HG02759 (cell line): Measurements from ENCODE around the gene VGLL2.
A peak's percentile ranks its signal among the peaks of the same experiment; 100 is the strongest.
"Not testable (repeated sequence)": the region's sequence is repeated elsewhere in the genome, so short reads cannot be mapped to it uniquely, and the experiment has no call there.

ENCODE experiments used
- ATAC-seq: cut with Tn5 transposase; IDR thresholded peaks from one replicate; pipeline ENCODE4 v1.9.1; 2021; ENCODE audit warnings: mild to moderate bottlenecking, moderate library complexity; ENCODE audit not compliant: unreplicated experiment

Gene VGLL2, protein sequence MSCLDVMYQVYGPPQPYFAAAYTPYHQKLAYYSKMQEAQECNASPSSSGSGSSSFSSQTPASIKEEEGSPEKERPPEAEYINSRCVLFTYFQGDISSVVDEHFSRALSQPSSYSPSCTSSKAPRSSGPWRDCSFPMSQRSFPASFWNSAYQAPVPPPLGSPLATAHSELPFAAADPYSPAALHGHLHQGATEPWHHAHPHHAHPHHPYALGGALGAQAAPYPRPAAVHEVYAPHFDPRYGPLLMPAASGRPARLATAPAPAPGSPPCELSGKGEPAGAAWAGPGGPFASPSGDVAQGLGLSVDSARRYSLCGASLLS

GRCh38 chr6:117265410-117266256, at the start of gene VGLL2:
Gene VGLL2 (plus strand): TSS chr6:117265558. CDS start chr6:117265764, 206 bp downstream.
- peak; percentile 25 for ATAC-seq

GRCh38 chr6:117222861-117223260, 42.5 kb upstream of the VGLL2 start:
- no peak for ATAC-seq

GRCh38 chr6:117226778-117227177, 38.6 kb upstream of the VGLL2 start:
- no peak for ATAC-seq

- no peak for ATAC-seq
Measured at GRCh38 chr6:117227245-117227962, 38.0 kb upstream of the VGLL2 start.

- no peak for ATAC-seq
Measured at GRCh38 chr6:117228202-117228601, 37.2 kb upstream of the VGLL2 start.

DNA sequence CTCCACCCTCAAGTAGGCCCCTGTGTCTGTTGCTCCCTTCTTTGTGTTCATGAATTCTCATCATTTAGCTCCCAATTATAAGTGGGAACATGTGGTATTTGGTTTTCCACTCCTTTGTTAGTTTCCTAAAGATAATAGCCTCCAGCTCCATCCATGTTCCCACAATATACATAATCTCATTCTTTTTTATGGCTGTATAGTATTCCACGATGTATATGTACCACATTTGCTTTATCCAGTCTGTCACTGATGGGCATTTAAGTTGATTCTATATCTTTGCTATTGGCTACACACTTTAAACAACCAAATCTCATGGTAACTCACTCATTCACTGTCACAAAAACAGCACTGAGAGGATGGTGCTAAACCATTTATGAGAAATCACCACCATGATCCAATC, 35.5 kb upstream of the VGLL2 start:
- no peak for ATAC-seq

DNA sequence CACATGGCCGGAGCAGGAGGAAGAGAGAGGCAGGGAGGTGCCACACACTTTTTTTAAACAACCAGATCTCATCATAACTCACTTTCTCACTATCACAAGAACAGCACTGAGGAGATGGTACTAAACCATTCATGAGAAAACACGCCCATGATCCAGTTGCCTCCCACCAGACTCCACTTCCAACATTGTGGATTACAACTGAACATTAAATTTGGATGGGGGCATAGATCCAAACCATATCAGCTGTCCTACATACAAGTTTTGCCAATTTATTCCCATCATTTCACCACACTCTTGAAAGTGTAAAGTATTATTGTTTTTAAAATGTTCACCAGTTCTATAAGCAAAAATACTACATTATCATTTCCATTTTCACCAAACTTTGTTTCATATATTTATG, 33.9 kb upstream of the VGLL2 start:
- ATAC-seq: no peak

GRCh38 chr6:117232196-117232595, 33.2 kb upstream of the VGLL2 start:
- no peak for ATAC-seq

DNA sequence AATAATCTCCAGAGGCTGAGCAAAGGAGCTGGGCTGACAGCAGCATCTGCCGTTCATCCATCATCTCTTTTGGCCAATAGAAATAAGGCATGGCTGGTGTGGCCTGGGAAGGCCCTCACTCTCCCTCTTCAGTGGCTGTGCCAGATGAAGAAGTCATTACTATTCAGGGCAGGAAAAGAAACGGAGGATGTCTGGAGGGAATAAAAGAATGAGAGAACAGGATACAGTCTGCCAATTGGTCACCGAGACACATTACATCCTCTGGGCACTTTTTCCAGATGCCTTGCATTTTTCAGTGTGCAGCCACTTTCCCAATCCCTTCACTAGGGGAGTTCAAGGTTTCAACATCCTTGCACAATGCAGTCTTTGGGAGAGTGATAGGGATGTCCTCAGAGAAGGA, 32.2 kb upstream of the VGLL2 start:
- ATAC-seq: no peak

- ATAC-seq: no peak
Measured at GRCh38 chr6:117237561-117237960, 27.8 kb upstream of the VGLL2 start.

- not testable (repeated sequence) for ATAC-seq
Measured at GRCh38 chr6:117244571-117244970, 20.8 kb upstream of the VGLL2 start.

DNA sequence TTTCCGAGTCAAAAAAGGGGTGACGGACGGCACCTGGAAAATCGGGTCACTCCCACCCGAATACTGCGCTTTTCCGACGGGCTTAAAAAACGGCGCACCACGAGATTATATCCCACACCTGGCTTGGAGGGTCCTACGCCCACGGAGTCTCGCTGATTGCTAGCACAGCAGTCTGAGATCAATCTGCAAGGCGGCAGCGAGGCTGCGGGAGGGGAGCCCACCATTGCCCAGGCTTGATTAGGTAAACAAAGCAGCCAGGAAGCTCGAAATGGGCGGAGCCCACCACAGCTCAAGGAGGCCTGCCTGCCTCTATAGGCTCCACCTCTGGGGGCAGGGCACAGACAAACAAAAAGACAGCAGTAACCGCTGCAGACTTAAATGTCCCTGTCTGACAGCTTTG, 20.4 kb upstream of the VGLL2 start:
- ATAC-seq: not testable (repeated sequence)

- no peak for ATAC-seq
Measured at GRCh38 chr6:117253785-117254184, 11.6 kb upstream of the VGLL2 start.

DNA sequence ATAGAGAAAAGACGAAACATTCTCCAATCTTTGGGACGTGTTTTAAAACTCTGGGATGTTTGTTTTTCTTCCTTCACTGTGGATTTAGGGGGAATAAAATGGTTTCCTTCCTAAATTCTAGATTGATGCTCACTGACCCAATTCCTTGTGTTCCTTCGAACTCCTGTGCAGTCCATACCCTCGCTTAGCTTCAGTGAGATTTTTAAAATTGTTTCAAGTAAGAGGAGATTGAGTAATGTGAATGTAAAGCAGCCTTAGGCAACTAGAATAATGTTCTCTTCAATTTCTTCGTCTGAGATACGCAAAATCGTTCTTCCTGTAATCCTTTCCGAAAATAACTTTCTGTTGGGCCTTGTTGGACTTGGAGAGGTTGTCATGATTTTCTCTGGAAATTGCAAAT, 2.6 kb upstream of the VGLL2 start:
- ATAC-seq: no peak

DNA sequence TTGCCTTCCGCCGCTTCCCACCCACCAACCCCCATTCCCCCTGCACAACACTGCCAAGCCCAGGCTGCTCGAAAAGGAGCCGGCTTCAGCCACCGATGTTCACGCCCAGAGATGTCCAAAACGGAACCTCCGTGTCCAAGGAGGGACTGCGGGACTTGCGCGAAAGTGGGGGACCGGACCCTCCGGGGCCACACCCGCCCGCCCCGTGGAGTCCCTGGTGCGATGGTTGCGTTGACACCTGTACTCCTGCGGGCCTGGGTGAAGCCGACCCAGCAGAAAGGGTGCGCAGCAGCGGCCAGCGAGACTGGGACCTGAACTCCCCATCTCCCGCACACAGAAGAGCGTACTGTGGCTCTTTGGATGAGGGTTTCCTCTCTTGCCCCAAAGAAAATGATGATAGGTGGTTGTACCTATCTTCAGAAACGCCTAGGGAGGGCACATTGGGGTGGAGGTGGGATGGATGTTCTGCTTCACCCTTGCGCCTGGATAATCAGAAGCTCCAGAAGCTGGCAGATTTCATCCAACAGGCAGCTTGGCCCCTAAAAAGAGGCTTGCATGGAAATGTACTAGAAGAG, 1.9 kb upstream of the VGLL2 start:
- no peak for ATAC-seq

- peak; percentile 7 for ATAC-seq
Measured at GRCh38 chr6:117264369-117264691, 1.0 kb upstream of the VGLL2 start.

DNA sequence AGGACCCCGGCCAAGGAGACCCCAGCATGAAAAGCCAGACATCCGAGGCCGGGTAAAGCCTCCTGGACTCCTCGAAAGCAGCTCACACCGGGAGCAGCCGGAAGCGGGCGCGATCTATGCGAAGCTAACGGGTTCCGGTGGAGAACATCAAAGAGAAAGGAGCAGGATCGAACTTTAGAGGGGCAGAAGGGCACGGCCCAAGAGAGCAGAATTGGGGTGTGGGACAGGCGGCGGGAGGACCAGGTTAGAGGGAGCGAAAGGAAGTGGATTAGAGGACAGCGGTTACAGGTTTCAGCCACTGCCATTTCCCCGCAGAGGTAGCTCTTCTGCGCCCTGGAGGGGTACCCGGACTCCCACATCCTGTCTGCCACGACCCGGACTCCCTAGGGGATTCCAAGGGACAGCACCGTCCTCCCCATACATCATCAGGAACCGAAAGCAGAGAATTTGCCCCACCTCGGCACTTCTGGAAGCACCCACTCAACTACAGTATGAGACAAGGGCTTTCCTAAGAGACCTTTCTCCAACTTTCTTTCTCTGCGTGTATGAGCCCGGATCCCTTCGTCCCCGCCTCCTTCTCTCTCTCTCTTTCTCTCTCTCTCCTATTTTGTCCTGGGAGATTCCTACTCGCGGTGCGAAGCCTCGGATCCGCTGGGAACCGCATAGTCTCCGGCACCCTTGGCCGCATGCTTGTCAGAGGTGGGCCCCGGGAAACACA, 507 bp upstream of the VGLL2 start:
- ATAC-seq: peak; percentile 60

GRCh38 chr6:117266257-117267053, 1.1 kb downstream of the VGLL2 start:
- ATAC-seq: no peak

DNA sequence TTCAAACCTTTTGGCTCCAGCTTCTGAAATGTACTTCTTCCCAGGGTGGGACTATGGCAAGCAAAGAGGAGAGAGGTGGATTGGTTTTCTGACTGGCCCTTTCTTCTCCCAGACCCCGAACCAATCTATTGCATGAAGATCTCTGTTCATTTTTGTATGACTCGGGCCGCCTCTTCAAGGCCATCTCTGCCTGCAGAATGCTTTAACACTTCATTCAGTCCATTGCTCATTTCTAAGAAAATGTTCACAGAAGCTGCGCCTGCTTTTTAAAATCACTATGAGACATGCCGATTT, 1.6 kb downstream of the VGLL2 start:
- ATAC-seq: no peak
